GM13977 (cell line): ENCODE measurements around the gene TLE6.

ENCODE experiments used
- DNase-seq: peaks from one replicate; pipeline ENCODE4 v3.0.0; 2012; ENCODE audit warnings: low spot score
- in situ Hi-C: fragments of 300-500 bp; cut with MboI; formaldehyde crosslinking; loops from one replicate; pipeline ENCODE4 v1.12.0; 2022; ENCODE audit warnings: low sequenced_read_pairs, low pct_unique_long_range_greater_than_20kb, mixed read lengths, inconsistent platforms; ENCODE audit not compliant: unreplicated experiment
- TF ChIP-seq, protein P1 (sequence below): IDR thresholded peaks from 2 replicates; pipeline ENCODE4 v1.5.1; 2012; ENCODE audit warnings: mild to moderate bottlenecking, control low read depth; ENCODE audit not compliant: insufficient read depth; ENCODE audit errors: extremely low read depth, missing control alignments

TLE6 gene

DNA sequence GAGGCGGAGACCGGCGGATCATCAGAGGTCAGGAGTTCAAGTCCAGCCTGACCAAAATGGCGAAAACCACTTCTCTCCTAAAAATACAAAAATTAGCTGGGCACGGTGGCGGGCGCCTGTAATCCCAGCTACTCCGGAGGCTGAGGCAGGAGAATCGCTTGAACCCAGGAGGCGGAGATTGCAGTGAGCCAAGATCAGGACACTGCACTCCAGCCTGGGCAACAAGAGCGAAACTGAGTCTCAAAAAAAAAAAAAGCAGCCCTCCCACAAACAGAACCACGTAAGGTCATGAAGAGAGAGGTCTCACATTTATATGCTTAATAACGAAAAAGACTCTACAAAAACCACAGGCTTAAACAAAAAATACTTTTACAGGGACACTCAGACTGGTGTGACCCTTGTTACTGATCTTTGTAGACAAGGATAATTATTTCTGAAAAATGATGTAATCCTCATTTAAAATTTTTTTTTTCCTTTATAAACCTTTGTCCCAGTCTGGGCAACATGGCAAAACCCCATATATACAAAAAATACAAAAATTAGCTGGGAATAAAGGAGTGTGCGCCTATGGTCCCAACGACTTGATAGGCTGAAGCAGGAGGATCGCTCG is 31.7 kb upstream of the TLE6 start:
- no peak for DNase-seq
- in situ Hi-C loops = no loop called here
- TF ChIP-seq, protein P1, sequence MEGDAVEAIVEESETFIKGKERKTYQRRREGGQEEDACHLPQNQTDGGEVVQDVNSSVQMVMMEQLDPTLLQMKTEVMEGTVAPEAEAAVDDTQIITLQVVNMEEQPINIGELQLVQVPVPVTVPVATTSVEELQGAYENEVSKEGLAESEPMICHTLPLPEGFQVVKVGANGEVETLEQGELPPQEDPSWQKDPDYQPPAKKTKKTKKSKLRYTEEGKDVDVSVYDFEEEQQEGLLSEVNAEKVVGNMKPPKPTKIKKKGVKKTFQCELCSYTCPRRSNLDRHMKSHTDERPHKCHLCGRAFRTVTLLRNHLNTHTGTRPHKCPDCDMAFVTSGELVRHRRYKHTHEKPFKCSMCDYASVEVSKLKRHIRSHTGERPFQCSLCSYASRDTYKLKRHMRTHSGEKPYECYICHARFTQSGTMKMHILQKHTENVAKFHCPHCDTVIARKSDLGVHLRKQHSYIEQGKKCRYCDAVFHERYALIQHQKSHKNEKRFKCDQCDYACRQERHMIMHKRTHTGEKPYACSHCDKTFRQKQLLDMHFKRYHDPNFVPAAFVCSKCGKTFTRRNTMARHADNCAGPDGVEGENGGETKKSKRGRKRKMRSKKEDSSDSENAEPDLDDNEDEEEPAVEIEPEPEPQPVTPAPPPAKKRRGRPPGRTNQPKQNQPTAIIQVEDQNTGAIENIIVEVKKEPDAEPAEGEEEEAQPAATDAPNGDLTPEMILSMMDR = no peak

DNA sequence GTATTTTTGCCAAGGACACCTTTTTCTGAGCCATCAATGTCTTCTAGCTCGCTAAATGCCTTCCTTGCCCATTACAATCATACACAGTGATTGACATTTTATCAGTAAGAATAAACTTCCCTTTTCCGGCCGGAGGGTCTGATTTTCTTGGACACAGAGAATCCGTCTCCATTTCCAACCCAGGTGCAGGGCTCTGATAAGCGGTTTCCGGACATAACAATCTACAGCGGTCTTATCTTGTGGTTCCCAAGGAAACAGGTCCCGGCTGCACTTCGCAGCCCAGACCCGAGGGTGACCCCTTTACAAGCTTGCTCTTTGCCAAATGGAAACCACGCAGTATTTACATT is 27.5 kb upstream of the TLE6 start:
- no peak for DNase-seq
- TF ChIP-seq, protein P1 = no peak
- in situ Hi-C loops = loop anchor here (25.0 kb wide), 1 partner anchor 537 kb away; the partner anchor contains the start of genes SMIM24 and SMIM44

DNA sequence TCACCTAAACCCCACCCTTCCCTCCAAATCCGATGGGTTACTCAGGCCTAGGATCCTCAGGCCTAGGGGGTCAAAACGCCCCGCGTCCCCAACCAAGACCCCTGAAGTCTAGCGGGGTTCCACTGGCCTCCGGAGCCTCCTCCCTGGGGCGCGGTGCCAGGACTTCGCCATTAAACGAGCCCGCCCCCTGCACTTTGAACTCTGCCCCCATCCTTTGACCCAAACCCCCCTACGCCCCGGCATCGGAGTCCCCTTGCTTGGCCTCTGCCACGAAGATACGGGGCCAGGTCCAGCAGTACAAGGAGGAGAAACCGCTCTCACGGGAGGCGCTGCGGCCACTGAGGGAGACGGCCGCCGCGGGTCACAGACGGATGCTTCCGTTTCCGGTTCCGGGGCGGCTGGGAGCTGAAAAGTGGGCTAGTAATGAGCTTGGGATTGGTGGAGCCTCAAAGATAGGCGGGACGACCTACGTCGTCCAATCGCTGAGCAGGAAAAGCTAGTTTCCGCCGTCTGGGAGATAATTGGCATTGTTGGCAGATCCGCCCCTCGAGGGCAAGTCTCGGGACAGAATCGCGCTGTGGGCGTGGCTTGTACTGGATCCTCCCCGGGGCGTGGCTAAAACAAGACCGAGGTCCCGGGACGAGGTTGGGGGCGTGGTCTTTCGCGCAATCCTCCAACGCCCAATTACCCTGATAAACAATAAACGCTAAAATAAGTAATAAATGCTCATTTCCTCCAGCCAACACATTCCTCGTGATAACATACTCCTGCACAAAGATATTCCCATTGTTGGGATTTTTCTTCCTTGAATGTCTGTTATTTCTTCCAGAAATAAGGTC is 26.9 kb upstream of the TLE6 start:
- in situ Hi-C loops = loop anchor here (25.0 kb wide), 1 partner anchor 537 kb away; the partner anchor contains the start of genes SMIM24 and SMIM44
- TF ChIP-seq, protein P1 = no peak
- peak; percentile 98 for DNase-seq

DNA sequence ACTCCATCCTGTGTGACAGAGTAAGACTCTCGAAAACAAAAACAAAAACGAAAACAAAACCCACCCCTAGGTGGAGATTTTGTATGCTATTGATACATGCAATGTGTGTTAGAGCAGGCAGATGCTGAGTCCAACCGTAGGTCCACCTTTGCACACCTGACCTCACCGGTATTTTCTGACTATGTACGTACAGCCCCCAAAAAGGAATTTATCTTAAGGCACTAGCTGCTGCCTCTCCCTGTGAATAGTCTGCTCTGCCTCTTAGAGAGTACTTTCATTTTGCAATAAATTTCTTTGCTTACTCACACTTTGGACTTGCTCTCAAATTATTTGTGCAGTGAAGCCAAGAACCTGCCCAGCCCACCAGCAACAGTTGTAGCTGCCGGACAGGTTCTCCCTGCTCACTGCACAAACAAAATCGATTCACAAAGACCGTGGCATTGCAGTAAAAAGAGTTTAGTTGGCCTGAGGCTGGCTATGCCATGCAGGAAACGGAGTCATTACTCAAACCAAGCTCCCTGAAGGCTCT is 24.3 kb upstream of the TLE6 start:
- in situ Hi-C loops = loop anchor here (25.0 kb wide), 1 partner anchor 534 kb away; the partner anchor contains the start of genes SMIM24 and SMIM44
- DNase-seq = no peak
- TF ChIP-seq, protein P1 = no peak

DNA sequence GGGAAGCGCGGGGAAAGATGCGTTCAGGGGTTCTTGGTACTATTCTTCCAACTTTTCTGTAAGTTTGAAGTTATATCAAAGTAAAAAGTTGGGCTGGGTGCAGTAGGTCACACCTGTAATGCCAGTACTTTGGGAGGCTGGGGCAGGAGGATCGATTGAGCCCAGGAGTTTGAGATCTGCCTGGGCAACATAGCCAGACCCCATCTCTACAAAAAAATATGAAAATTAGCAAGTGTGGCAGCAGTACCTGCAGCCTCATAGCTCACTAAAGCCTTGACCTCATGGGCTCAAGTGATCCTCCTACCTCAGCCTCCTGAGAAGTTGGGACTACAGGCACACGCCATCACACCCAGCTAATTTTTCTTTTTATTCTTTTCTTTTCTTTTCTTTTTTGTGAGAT is 20.2 kb upstream of the TLE6 start:
- in situ Hi-C loops = loop anchor here (25.0 kb wide), 1 partner anchor 530 kb away; the partner anchor contains the start of genes SMIM24 and SMIM44
- TF ChIP-seq, protein P1 = no peak
- no peak for DNase-seq

DNA sequence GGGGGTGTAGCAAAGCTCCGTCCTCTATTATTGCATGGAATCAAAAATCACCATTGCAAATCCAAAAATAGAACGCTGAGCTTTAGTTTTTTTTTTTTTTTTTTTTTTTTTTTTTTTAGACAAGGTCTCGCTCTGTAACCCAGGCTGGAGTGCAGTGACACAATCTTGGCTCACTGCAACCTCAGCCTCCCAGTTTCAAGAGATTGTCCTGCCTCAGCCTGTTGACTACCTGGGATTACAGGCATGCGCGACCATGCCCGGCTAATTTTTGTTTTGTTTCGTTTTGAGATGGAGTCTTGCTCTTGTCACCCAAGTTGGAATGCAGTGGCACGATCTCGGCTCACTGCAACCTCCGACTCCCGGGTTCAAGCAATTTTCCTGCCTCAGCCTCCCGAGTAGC is 17.2 kb upstream of the TLE6 start:
- no peak for DNase-seq
- TF ChIP-seq, protein P1 = no peak
- in situ Hi-C loops = loop anchor here (10.0 to 25.0 kb wide), 2 partner anchors 145 to 527 kb away; partner anchors contain the start of genes SMIM24 and SMIM44
